B cell (primary cell): ENCODE results near the gene LIPC. TPM values are rescaled to one million over a fixed set of nuclear protein-coding genes. Genes with fewer than 3 reads are reported as not detected.

ENCODE experiments used
- ATAC-seq: fragments of 200-7000 bp; cut with Tn5 transposase; one replicate; pipeline ENCODE4 v1.10.0; 2021; ENCODE audit warnings: low read depth, mild to moderate bottlenecking, moderate number of reproducible peaks, moderate library complexity
- CTCF ChIA-PET: fragments of 350-600 bp; sonication (Branson Sonifier 250); formaldehyde crosslinking; loops from one replicate; lab custom pipeline; 2021; ENCODE audit warnings: antibody characterized with exemption, inconsistent platforms; lab: Charles Lee
- POLR2A ChIA-PET: fragments of 350-600 bp; sonication (Branson Sonifier 250); formaldehyde crosslinking; loops from one replicate; lab custom pipeline; 2021; ENCODE audit warnings: antibody characterized with exemption; lab: Charles Lee
- DNase-seq: peaks from one replicate; pipeline ENCODE4 v3.0.0; 2013
- H2AFZ ChIP-seq: 2 replicates; pipeline ENCODE4 v1.6.1; 2012; ENCODE audit warnings: mild to moderate bottlenecking, low read depth, low read length; ENCODE audit not compliant: insufficient read depth, poor library complexity, severe bottlenecking
- H3K27ac ChIP-seq, 2 donors: 1 replicate in 1 of 2; 2 replicates in 1 of 2; pipeline ENCODE4 v1.5.1; 2012 to 2013; ENCODE audit warnings: low read length in 2 of 2, mild to moderate bottlenecking in 2 of 2, moderate library complexity in 1 of 2
- H3K27me3 ChIP-seq, 4 experiments: fragments of 200-600 bp in 1 of 4; sonication (generic) in 1 of 4; replicated peaks in 1 of 4; 1 replicate in 2 of 4; 2 replicates in 2 of 4; pipeline versions ENCODE4 v1.6.1 to v1.7.0; 2013 to 2016; ENCODE audit warnings: low read length in 3 of 4, mild to moderate bottlenecking in 2 of 4, mixed read lengths in 1 of 4, moderate library complexity in 1 of 4; ENCODE audit not compliant: insufficient read depth in 4 of 4, control insufficient read depth in 3 of 4; ENCODE audit errors: control extremely low read depth in 1 of 4
- H3K36me3 ChIP-seq, 2 experiments: replicated peaks in 1 of 2; 1 replicate in 1 of 2; 2 replicates in 1 of 2; pipeline versions ENCODE4 v1.6.1 to v1.7.1; 2013; ENCODE audit warnings: low read length in 1 of 2; ENCODE audit not compliant: insufficient read depth in 2 of 2, control insufficient read depth in 1 of 2; ENCODE audit errors: control extremely low read depth in 1 of 2, extremely low read depth in 1 of 2
- H3K4me1 ChIP-seq, 2 donors: fragments of 200-600 bp in 1 of 2; sonication (generic) in 1 of 2; 1 replicate in 1 of 2; 2 replicates in 1 of 2; pipeline versions ENCODE4 v1.5.1 to v1.6.1; 2013 to 2017; ENCODE audit warnings: low read length in 2 of 2; ENCODE audit not compliant: control insufficient read depth in 2 of 2, insufficient read depth in 2 of 2
- H3K4me2 ChIP-seq: replicated peaks from 2 replicates; pipeline ENCODE3; 2012; ENCODE audit warnings: mild to moderate bottlenecking, low read depth, low read length; ENCODE audit not compliant: poor library complexity, severe bottlenecking
- H3K4me3 ChIP-seq, 5 experiments: fragments of 200-600 bp in 1 of 5; sonication (generic) in 1 of 5; 1 replicate in 3 of 5; 2 replicates in 2 of 5; pipeline versions ENCODE4 v1.5.1 to v1.7.0; 2011 to 2016; ENCODE audit warnings: low read length in 4 of 5, mild to moderate bottlenecking in 4 of 5, low read depth in 2 of 5, control low read depth in 1 of 5, moderate library complexity in 1 of 5; ENCODE audit not compliant: insufficient read depth in 1 of 5; ENCODE audit errors: control extremely low read depth in 1 of 5, extremely low read depth in 1 of 5
- H3K79me2 ChIP-seq: fragments of 200-600 bp; sonication (generic); one replicate; pipeline ENCODE4 v1.6.0; 2016; ENCODE audit warnings: low read length; ENCODE audit not compliant: control insufficient read depth, insufficient read depth
- H3K9ac ChIP-seq: fragments of 200-600 bp; sonication (generic); 2 replicates; pipeline ENCODE4 v1.6.1; 2017; ENCODE audit warnings: mild to moderate bottlenecking, low read length, moderate library complexity
- H3K9me3 ChIP-seq, 3 donors: one replicate each; pipeline versions ENCODE4 v1.6.1 to v1.7.1; 2013; ENCODE audit warnings: low read length in 2 of 3; ENCODE audit not compliant: control insufficient read depth in 2 of 3, insufficient read depth in 1 of 3; ENCODE audit errors: control extremely low read depth in 1 of 3
- H4K20me1 ChIP-seq: 2 replicates; pipeline ENCODE4 v1.6.0; 2012; ENCODE audit warnings: mild to moderate bottlenecking, low read length; ENCODE audit not compliant: insufficient read depth, control insufficient read depth, poor library complexity, severe bottlenecking
- H3K27ac Mint-ChIP-seq: one replicate; pipeline ENCODE4 v1.8.0; 2021; ENCODE audit warnings: mixed read lengths
- H3K27me3 Mint-ChIP-seq: one replicate; pipeline ENCODE4 v1.8.0; 2021; ENCODE audit warnings: mixed read lengths
- H3K4me1 Mint-ChIP-seq: one replicate; pipeline ENCODE4 v1.8.0; 2021; ENCODE audit warnings: mixed read lengths
- H3K4me3 Mint-ChIP-seq: one replicate; pipeline ENCODE4 v1.8.0; 2021; ENCODE audit warnings: mixed read lengths
- H3K9me3 Mint-ChIP-seq: one replicate; pipeline ENCODE4 v1.8.0; 2022; ENCODE audit warnings: mixed read lengths; ENCODE audit not compliant: insufficient read depth
- EZH2 ChIP-seq: IDR thresholded peaks from 2 replicates; pipeline ENCODE4 v1.6.1; 2012; ENCODE audit warnings: borderline replicate concordance, low read depth, mild to moderate bottlenecking, moderate library complexity, low read length; ENCODE audit not compliant: insufficient read depth, poor library complexity, severe bottlenecking
- WGBS: methylation state at CpG from one replicate; pipeline ENCODE4 v1.1.5; 2013; ENCODE audit warnings: missing lambda C conversion rate; ENCODE audit not compliant: insufficient coverage; 5-methylcytosine and 5-hydroxymethylcytosine counted together
- intact Hi-C: fragments of 100-400 bp; cut with micrococcal nuclease; formaldehyde crosslinking; loops from one replicate; pipeline ENCODE4 v1.10.0; 2022
- polyA plus RNA-seq: library from polyadenylated mRNA; depleted of rRNA; stranded (reverse); fragments of >200 nt; gene quantifications from 2 replicates; pipeline ENCODE4 v1.2.3, GENCODE V29; 2012
- total RNA-seq, 2 donors: library from RNA; stranded (reverse); fragments of 120-200 nt in 1 of 2; gene quantifications; 1 replicate in 1 of 2; 2 replicates in 1 of 2; pipeline versions ENCODE4 v1.2.3 to v1.2.4, GENCODE V29; 2013 to 2022
- TF ChIP-seq, protein P1 (sequence below): fragments of 200-600 bp; IDR thresholded peaks from one replicate; pipeline ENCODE4 v1.8.0; 2022; ENCODE audit warnings: antibody characterized with exemption, mild to moderate bottlenecking

Gene LIPC
- total and polyA plus RNA-seq, 2 donors (not counting 1 experiment from before 2014, with no cell fraction given) = not detected

DNA sequence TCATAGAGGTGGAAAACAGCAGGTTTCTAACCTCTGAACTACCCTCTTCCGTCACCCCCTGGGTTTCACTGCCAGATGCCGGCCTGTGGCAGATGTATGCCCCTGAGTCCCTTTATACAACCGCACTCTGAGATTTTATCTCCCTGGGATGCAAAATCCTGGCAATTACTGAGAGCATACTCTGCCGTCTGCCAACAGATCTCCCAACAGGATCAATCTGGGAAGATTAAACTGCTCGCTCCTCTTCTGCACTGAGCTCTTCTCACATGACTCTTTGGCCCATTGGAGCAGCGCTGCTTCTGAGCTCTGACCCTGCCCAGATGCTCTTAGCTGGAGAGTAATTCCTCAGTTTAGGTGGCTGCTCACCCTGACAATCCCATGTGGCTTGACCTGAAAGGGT, 133.2 kb downstream of the LIPC start:
- Histone ChIP-seq H3K36me3 (no peaks in the 10 kb centered on the region), H3K27me3 (no peaks in the 10 kb centered on the region), H3K79me2 (no peaks in the 10 kb centered on the region), H3K9ac (no peak overlapping the region), H3K9me3 (peaks cover 0 to 2% (median 0%) of the 10 kb centered on the region in 3 donors), H4K20me1 (no peaks in the 10 kb centered on the region), H2AFZ (no peak overlapping the region), H3K4me3 (no peak overlapping the region), H3K27ac (no peak overlapping the region), H3K4me2 (no peak overlapping the region), H3K4me1 (no peaks in the 10 kb centered on the region)
- intact Hi-C loops = no loop called here
- H3K27ac Mint-ChIP-seq = no peak overlapping the region
- ChIA-PET POLR2A (no interaction called here), CTCF (no interaction called here)
- TF ChIP-seq, protein P1, sequence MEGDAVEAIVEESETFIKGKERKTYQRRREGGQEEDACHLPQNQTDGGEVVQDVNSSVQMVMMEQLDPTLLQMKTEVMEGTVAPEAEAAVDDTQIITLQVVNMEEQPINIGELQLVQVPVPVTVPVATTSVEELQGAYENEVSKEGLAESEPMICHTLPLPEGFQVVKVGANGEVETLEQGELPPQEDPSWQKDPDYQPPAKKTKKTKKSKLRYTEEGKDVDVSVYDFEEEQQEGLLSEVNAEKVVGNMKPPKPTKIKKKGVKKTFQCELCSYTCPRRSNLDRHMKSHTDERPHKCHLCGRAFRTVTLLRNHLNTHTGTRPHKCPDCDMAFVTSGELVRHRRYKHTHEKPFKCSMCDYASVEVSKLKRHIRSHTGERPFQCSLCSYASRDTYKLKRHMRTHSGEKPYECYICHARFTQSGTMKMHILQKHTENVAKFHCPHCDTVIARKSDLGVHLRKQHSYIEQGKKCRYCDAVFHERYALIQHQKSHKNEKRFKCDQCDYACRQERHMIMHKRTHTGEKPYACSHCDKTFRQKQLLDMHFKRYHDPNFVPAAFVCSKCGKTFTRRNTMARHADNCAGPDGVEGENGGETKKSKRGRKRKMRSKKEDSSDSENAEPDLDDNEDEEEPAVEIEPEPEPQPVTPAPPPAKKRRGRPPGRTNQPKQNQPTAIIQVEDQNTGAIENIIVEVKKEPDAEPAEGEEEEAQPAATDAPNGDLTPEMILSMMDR = no peak
- no peak for DNase-seq
- ATAC-seq = no peak
- H3K27me3 Mint-ChIP-seq = peaks cover 18% of the 10 kb centered on the region
- WGBS = 96% methylated on average over 5 of the region's 6 CpGs
- H3K4me3 Mint-ChIP-seq = no peak overlapping the region
- H3K9me3 Mint-ChIP-seq = peaks cover 6% of the 10 kb centered on the region
- no peaks in the 10 kb centered on the region for H3K4me1 Mint-ChIP-seq

DNA sequence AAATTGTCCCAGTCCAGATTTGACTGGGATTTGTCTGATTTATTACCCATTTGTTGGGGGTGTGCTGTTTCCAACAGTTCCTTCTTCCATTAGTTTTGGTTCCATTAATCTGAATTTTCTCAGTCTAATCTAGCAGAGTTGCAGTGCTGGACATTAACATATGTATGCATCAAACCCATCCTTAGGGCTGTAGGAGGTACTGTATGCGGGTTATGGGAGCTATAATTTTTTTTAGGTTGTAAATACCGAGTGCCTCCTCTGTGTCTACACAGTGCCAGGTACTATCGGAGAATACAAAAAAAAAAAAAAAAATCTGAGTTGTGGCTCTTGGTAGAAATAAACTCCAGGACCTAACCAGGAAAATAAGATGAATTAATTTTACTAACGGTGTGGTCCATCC, 133.8 kb downstream of the LIPC start:
- Histone ChIP-seq H3K9ac (no peak overlapping the region), H3K4me3 (no peak overlapping the region), H3K79me2 (no peaks in the 10 kb centered on the region), H4K20me1 (no peaks in the 10 kb centered on the region), H3K9me3 (peaks cover 0 to 2% (median 0%) of the 10 kb centered on the region in 3 donors), H3K4me1 (no peaks in the 10 kb centered on the region), H3K27me3 (no peaks in the 10 kb centered on the region), H3K27ac (no peak overlapping the region), H3K4me2 (no peak overlapping the region), H3K36me3 (no peaks in the 10 kb centered on the region), H2AFZ (no peak overlapping the region)
- ChIA-PET POLR2A (no interaction called here), CTCF (no interaction called here)
- H3K27me3 Mint-ChIP-seq = peaks cover 15% of the 10 kb centered on the region
- no peak overlapping the region for H3K4me3 Mint-ChIP-seq
- H3K9me3 Mint-ChIP-seq = peaks cover 12% of the 10 kb centered on the region
- no peak for DNase-seq
- no peaks in the 10 kb centered on the region for H3K4me1 Mint-ChIP-seq
- TF ChIP-seq, protein P1 = no peak
- TF ChIP-seq EZH2 = no peak
- intact Hi-C loops = no loop called here
- ATAC-seq = no peak
- no peak overlapping the region for H3K27ac Mint-ChIP-seq
- 86% methylated on average over 1 of the region's 4 CpGs for whole genome bisulfite sequencing
